AG09319 (cell line): ENCODE measurements around the gene CTAG1B.
"Not testable (repeated sequence)": the region's sequence is repeated elsewhere in the genome, so short reads cannot be mapped to it uniquely, and the experiment has no call there.

Experiments
- DNase-seq: peaks from one replicate; pipeline ENCODE4 v3.0.0-alpha.2; 2010; ENCODE audit warnings: low read depth; ENCODE audit errors: extremely low read depth
- TF ChIP-seq, protein P1 (sequence below): IDR thresholded peaks from 2 replicates; pipeline ENCODE4 v1.5.1; 2011; ENCODE audit warnings: low read depth, mild to moderate bottlenecking, inconsistent platforms, low read length, moderate library complexity

Gene CTAG1B

DNA sequence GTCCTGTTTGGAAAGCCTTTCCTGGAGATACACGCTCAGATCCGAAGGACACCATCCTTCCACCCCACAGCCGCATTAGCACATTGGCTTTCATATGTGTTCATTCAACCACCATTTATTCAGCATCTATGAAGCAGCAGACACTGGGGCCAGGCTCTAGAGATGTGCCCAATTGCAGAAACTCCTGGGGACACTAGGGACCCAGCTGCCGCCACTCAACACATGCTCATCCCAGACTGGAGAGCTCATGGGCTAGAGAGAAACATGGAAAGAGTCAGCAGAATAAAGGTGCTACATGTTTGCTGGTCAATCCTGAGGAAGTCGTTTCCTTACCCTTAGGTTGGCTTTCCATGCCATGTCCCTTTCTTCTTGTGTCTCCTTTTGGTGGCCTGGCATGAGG, 26.6 kb downstream of the CTAG1B start:
- TF ChIP-seq, protein P1, sequence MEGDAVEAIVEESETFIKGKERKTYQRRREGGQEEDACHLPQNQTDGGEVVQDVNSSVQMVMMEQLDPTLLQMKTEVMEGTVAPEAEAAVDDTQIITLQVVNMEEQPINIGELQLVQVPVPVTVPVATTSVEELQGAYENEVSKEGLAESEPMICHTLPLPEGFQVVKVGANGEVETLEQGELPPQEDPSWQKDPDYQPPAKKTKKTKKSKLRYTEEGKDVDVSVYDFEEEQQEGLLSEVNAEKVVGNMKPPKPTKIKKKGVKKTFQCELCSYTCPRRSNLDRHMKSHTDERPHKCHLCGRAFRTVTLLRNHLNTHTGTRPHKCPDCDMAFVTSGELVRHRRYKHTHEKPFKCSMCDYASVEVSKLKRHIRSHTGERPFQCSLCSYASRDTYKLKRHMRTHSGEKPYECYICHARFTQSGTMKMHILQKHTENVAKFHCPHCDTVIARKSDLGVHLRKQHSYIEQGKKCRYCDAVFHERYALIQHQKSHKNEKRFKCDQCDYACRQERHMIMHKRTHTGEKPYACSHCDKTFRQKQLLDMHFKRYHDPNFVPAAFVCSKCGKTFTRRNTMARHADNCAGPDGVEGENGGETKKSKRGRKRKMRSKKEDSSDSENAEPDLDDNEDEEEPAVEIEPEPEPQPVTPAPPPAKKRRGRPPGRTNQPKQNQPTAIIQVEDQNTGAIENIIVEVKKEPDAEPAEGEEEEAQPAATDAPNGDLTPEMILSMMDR: no peak
- no peak for DNase-seq

DNA sequence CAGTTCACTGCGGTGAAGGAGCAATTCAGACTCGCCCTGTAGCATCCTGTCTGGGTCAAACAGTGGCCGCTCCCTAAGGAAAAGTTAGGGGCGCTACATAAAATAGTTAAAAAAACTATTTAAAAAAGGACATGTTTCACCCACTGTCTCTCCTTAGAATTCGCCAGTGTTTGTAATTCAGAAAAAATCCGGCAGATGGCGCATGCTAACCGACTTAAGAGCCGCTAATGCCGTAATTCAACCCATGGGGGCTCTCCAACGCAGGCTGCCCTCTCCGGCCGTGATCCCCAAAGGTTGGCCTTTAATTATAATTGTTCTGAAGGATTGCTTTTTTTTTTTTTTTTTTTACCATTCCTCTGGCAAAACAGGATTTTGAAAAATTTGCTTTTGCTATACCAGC, 28.7 kb downstream of the CTAG1B start:
- DNase-seq: not testable (repeated sequence)

DNA sequence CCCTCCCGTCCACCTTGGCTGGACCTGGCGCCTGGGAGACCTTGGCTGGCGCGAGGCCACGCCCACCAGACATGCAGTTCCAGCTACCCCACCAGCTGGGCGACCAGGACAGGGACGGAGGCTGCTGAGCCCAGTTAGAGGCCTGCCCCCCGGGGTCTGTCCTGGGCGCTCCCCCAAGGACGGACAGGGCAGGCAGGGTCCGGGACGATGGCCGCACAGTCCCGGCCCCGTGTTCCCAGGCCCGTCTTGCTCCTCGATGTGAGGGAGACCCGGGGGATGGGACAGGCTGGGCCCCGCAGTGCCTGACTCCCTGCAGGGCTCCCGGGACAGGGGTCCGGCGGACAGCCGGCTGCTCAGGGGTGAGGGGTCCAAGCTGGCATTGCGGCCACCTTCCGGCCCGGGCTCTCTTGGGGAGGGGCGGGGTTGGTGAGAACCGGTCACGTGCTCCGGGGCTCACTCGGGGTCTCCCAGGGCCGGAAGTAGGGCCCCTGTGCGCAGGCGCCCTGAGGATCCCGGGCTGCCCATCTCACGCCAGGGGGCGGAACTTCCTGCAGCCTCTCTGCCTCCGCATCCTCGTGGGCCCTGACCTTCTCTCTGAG, 34.4 kb downstream of the CTAG1B start, which contains the start of gene CTAG1A:
Gene CTAG1A, plus strand, starts transcription at position 549 of the 599 bp plus-strand sequence. CDS start 74 bp downstream, outside the sequence.
- DNase-seq: not testable (repeated sequence)

DNA sequence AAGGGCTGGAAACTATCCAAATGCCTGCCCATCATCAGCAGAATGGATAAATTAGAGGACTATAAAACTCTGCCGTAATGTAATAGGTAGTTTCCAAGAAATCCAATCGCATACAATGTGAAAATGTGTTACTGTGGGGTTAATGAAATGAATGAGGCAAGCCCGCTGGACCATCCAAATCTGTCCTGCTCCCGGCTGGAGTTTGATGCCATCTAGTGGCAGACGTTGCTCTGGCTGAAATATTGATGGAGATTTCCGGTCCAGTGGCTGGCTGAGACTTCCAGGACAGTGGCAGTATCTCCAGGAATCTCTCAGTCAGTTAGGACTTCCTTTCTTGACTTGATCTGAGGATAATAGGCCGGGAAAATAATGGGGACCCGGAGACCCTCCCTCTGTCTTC, 36.1 kb downstream of the CTAG1B start:
- DNase-seq: not testable (repeated sequence)

DNA sequence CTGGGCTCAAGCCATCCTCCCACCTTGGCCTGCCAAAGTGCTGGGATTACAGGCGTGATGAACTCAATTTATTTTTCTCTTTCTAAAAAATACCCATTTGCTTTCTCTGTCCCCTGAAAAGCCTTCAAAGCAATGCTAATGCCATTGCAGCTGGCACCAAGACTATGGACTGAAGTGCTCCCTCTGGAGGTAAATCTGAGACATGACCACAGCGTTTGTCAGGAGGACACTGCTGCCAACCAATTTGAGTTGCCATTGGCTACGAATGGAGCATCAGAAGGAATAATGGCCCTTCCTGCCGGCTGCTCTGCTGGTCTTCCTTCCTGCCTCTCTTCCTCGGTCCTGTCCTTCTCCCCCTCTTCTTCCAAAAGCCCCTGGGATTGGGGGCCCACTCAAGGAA, 44.0 kb downstream of the CTAG1B start:
- not testable (repeated sequence) for DNase-seq

DNA sequence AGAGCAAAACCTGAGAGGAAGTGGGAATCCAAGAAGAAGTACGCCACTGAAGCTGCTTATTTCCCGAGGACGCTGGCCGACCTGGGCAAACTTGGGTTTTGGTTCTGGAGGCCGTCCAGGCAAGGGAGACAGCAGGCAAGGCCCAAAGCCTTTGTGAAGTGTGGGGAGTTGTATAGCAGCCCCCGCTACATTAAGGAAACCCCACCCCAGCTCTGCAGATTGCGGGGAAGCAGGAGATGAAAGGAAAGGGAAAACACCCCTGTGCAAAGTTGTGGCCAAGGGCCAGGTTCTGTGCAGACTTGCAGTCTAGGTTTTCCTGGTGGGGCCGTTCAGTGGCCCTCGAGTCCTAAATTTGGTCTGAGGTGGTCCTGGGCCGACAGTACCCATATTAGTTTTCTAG, 46.0 kb downstream of the CTAG1B start:
- not testable (repeated sequence) for DNase-seq

DNA sequence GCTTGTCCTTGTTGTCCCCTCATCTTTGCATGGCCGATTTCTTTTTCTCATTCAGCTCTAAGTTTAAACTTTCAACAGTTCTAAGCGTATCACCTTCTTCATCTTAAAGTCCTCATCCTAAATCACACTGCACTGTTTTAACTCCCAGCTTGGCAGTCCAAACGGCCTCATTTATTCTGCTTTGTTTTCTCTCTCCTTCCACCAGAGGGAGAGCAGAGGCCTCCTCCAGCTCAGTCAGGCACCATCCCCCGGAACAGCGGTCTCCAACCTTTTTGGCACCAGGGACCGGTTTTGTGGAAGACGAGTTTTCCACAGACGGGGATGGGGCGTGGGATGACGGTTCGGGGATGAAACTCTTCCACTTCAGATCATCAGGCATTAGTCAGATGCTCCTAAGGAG, 48.7 kb downstream of the CTAG1B start:
- DNase-seq: not testable (repeated sequence)
